ENCODE measurements around the gene LYRM9.
"Not testable (repeated sequence)": the region's sequence is repeated elsewhere in the genome, so short reads cannot be mapped to it uniquely, and the experiment has no call there.

Gene LYRM9

GRCh38 chr17:27905447-27906225 lies 12.5 kb upstream of the LYRM9 start:
- no peak for DNase-seq

GRCh38 chr17:27904534-27905446 lies 11.6 kb upstream of the LYRM9 start:
- no peak for DNase-seq

- no peak for DNase-seq
Observed at GRCh38 chr17:27904114-27904513, 10.9 kb upstream of the LYRM9 start.

- DNase-seq: no peak
Observed at GRCh38 chr17:27899525-27899924, 6.4 kb upstream of the LYRM9 start.

- DNase-seq: no peak
Observed at GRCh38 chr17:27898096-27898495, 4.9 kb upstream of the LYRM9 start.

GRCh38 chr17:27896701-27897100 lies 3.5 kb upstream of the LYRM9 start:
- DNase-seq: no peak

- DNase-seq: no peak
Observed at GRCh38 chr17:27895940-27896535, 2.9 kb upstream of the LYRM9 start.

- no peak for DNase-seq
Observed at GRCh38 chr17:27895123-27895895, 2.1 kb upstream of the LYRM9 start.

GRCh38 chr17:27893841-27894503 lies 807 bp upstream of the LYRM9 start:
- no peak for DNase-seq

- no peak for DNase-seq
Observed at GRCh38 chr17:27892542-27892865, 661 bp downstream of the LYRM9 start.

GRCh38 chr17:27891841-27892240 lies 1.3 kb downstream of the LYRM9 start:
- DNase-seq: no peak

GRCh38 chr17:27889711-27890251 lies 3.4 kb downstream of the LYRM9 start:
- no peak for DNase-seq

GRCh38 chr17:27888945-27889344 lies 4.2 kb downstream of the LYRM9 start:
- no peak for DNase-seq

- no peak for DNase-seq
Observed at GRCh38 chr17:27888067-27888466, 5.1 kb downstream of the LYRM9 start.

- not testable (repeated sequence) for DNase-seq
Observed at GRCh38 chr17:27886348-27886906, 6.7 kb downstream of the LYRM9 start.

- DNase-seq: no peak
Observed at GRCh38 chr17:27882162-27882840, 10.9 kb downstream of the LYRM9 start.

- DNase-seq: peak; percentile 40
Observed at GRCh38 chr17:27879987-27880608, 13.1 kb downstream of the LYRM9 start.

- DNase-seq: peak; percentile 23
Observed at GRCh38 chr17:27878776-27879562, 14.2 kb downstream of the LYRM9 start.

- DNase-seq: no peak
Observed at GRCh38 chr17:27873746-27874145, 19.4 kb downstream of the LYRM9 start.

- DNase-seq: no peak
Observed at GRCh38 chr17:27873211-27873610, 20.0 kb downstream of the LYRM9 start.
